ENCODE measurements around the gene MBNL2. TPM values are rescaled to one million over a fixed set of nuclear protein-coding genes. Genes with fewer than 3 reads are reported as not detected.

The MBNL2 gene
- polyA plus RNA-seq, 1 experiment = 27.4 TPM

- CTCF ChIA-PET = no interaction called here
- DNase-seq (ENCODE audit: low read depth) = no peak
- H3K4me3 ChIP-seq (ENCODE audit: low read depth, low read length) = no peak overlapping the region
- no peaks in the 10 kb centered on the region for H3K36me3 ChIP-seq (ENCODE audit: control insufficient read depth, insufficient read depth, low read length)
- POLR2A ChIA-PET = no interaction called here
- TF ChIP-seq CTCF (IDR thresholded peaks at IDR 0.05; ENCODE audit: insufficient read depth, low read depth, low read length) = no peak
- no peaks in the 10 kb centered on the region for H3K27me3 ChIP-seq (ENCODE audit: control insufficient read depth, insufficient read depth, low read length)
These were observed 179.3 kb downstream of the MBNL2 start for GRCh38 chr13:97401421-97401820.

- Histone ChIP-seq H3K36me3 (ENCODE audit: control insufficient read depth, insufficient read depth, low read length) (no peaks in the 10 kb centered on the region), H3K27me3 (ENCODE audit: control insufficient read depth, insufficient read depth, low read length) (no peaks in the 10 kb centered on the region), H3K4me3 (ENCODE audit: low read depth, low read length) (no peak overlapping the region)
- CTCF ChIA-PET = interaction anchor here (1.0 kb wide), 1 partner anchor 13 kb away, joined by 3 read pairs; no protein-coding TSS in a partner anchor
- POLR2A ChIA-PET = no interaction called here
- no peak for TF ChIP-seq CTCF (IDR thresholded peaks at IDR 0.05; ENCODE audit: insufficient read depth, low read depth, low read length)
- no peak for DNase-seq (ENCODE audit: low read depth)
These were observed 182.0 kb downstream of the MBNL2 start for GRCh38 chr13:97403893-97404750.

DNA sequence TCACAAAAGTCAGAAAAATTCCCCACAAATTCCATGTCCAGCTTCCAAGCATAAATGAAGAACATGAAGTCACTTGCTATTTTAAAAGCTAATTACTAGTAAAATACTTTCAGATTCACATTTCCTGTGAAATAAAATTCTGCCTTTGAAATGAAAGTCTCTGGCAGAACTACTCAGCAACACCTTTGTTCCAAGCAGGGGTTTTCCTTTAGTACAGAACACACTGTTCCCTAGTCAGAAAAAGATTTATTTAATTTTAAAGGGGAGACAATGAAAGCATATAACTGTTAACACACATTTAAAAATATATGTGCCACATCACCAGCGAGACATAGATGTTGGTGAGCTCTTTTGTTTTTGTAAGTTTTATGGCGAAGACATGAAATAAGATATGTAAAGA, 185.4 kb downstream of the MBNL2 start:
- CTCF ChIA-PET = interaction anchor here (0.7 to 1.9 kb wide), 2 partner anchors 10 to 419 kb away, joined by 3 to 6 read pairs; no protein-coding TSS in a partner anchor
- Histone ChIP-seq H3K27me3 (ENCODE audit: control insufficient read depth, insufficient read depth, low read length) (no peaks in the 10 kb centered on the region; the same call in 1 of the 2 replicates), H3K36me3 (ENCODE audit: control insufficient read depth, insufficient read depth, low read length) (no peaks in the 10 kb centered on the region), H3K4me3 (ENCODE audit: low read depth, low read length) (no peak overlapping the region)
- POLR2A ChIA-PET = interaction anchor here (0.6 kb wide), 1 partner anchor 186 kb away, joined by 3 read pairs; no protein-coding TSS in a partner anchor
- TF ChIP-seq CTCF (IDR thresholded peaks at IDR 0.05; ENCODE audit: insufficient read depth, low read depth, low read length) = no peak
- no peak for DNase-seq (ENCODE audit: low read depth)

DNA sequence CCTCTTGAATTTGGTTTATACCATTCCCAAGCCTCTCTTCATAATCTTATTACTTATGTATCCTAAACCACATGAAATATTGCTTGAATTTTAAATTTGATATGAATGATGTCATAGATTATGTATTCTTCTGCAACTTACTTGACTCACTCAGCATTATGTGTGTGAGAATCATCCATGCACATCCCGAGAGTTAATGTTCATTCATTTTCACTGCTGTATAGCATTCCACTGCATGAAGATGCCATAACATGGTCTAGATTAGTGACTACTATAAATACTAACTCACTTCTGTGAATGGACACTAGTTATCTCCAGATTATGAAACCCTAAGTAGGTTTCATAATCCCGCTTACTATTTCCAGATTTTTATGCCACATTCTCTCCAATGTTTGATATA, 186.8 kb downstream of the MBNL2 start:
- no peaks in the 10 kb centered on the region for H3K36me3 ChIP-seq (ENCODE audit: control insufficient read depth, insufficient read depth, low read length)
- no peaks in the 10 kb centered on the region; the same call in 1 of the 2 replicates for H3K27me3 ChIP-seq (ENCODE audit: control insufficient read depth, insufficient read depth, low read length)
- CTCF ChIA-PET = interaction anchor here (1.9 kb wide), 1 partner anchor 8 kb away, joined by 6 read pairs; no protein-coding TSS in a partner anchor
- no peak for DNase-seq (ENCODE audit: low read depth)
- POLR2A ChIA-PET = no interaction called here
- H3K4me3 ChIP-seq (ENCODE audit: low read depth, low read length) = no peak overlapping the region
- TF ChIP-seq CTCF (IDR thresholded peaks at IDR 0.05; ENCODE audit: insufficient read depth, low read depth, low read length) = no peak

GRCh38 chr13:97411984-97412383, 189.9 kb downstream of the MBNL2 start:
- no peaks in the 10 kb centered on the region; the same call in 1 of the 2 replicates for H3K27me3 ChIP-seq (ENCODE audit: control insufficient read depth, insufficient read depth, low read length)
- no peaks in the 10 kb centered on the region for H3K36me3 ChIP-seq (ENCODE audit: control insufficient read depth, insufficient read depth, low read length)
- POLR2A ChIA-PET = no interaction called here
- no peak for DNase-seq (ENCODE audit: low read depth)
- no peak overlapping the region for H3K4me3 ChIP-seq (ENCODE audit: low read depth, low read length)
- CTCF ChIA-PET = no interaction called here
- no peak for TF ChIP-seq CTCF (IDR thresholded peaks at IDR 0.05; ENCODE audit: insufficient read depth, low read depth, low read length)
